HEK293 (cell line): ENCODE results near the gene TMTC1.

ENCODE experiments used
- CTCF ChIP-seq: fragments of 450-650 bp; formaldehyde crosslinking; IDR thresholded peaks from 2 replicates; pipeline ENCODE4 v1.5.1; 2016; ENCODE audit warnings: missing biosample characterization, missing genetic modification characterization
- TF ChIP-seq, protein P1 (sequence below): fragments of 450-650 bp; formaldehyde crosslinking; IDR thresholded peaks from 2 replicates; pipeline ENCODE4 v1.5.1; 2017; ENCODE audit warnings: missing biosample characterization, missing genetic modification characterization
- TF ChIP-seq, protein P2 (sequence below): fragments of 450-650 bp; formaldehyde crosslinking; IDR thresholded peaks from 2 replicates; pipeline ENCODE4 v1.5.1; 2016; ENCODE audit warnings: missing biosample characterization, missing genetic modification characterization

DNA sequence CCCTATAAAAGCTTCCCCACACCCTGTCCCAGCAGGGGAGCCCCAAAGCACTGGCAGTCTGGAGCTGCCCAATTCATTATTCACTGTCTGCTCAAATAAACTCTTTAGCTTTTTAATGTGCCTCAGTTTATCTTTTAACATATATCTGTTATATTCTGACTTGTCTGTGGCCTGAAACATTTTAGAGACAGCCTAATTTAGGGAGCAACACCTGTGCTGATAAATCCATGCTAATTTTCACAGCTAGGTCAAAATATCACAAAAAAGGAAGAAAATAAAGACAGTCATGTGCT is 32.9 kb downstream of the TMTC1 start:
- no peak for TF ChIP-seq CTCF
- TF ChIP-seq, protein P1, sequence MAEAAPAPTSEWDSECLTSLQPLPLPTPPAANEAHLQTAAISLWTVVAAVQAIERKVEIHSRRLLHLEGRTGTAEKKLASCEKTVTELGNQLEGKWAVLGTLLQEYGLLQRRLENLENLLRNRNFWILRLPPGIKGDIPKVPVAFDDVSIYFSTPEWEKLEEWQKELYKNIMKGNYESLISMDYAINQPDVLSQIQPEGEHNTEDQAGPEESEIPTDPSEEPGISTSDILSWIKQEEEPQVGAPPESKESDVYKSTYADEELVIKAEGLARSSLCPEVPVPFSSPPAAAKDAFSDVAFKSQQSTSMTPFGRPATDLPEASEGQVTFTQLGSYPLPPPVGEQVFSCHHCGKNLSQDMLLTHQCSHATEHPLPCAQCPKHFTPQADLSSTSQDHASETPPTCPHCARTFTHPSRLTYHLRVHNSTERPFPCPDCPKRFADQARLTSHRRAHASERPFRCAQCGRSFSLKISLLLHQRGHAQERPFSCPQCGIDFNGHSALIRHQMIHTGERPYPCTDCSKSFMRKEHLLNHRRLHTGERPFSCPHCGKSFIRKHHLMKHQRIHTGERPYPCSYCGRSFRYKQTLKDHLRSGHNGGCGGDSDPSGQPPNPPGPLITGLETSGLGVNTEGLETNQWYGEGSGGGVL (tag by site-specific recombination): no peak
- TF ChIP-seq, protein P2, sequence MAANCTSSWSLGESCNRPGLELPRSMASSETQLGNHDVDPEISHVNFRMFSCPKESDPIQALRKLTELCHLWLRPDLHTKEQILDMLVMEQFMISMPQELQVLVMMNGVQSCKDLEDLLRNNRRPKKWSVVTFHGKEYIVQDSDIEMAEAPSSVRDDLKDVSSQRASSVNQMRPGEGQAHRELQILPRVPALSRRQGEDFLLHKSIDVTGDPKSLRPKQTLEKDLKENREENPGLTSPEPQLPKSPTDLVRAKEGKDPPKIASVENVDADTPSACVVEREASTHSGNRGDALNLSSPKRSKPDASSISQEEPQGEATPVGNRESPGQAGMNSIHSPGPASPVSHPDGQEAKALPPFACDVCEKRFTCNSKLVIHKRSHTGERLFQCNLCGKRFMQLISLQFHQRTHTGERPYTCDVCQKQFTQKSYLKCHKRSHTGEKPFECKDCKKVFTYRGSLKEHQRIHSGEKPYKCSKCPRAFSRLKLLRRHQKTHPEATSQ: no peak
